Stimulated activated CD8-positive, alpha-beta memory T cell treated with anti-CD3 and anti-CD28 coated beads, Interleukin-7, amount 100 ng/mL, for 24 hours (primary cell): ENCODE results near the gene FRS2.

ENCODE experiments used
- DNase-seq: peaks from one replicate; pipeline ENCODE4 v3.0.0-alpha.2; 2020; ENCODE audit warnings: low read depth

Gene FRS2

DNA sequence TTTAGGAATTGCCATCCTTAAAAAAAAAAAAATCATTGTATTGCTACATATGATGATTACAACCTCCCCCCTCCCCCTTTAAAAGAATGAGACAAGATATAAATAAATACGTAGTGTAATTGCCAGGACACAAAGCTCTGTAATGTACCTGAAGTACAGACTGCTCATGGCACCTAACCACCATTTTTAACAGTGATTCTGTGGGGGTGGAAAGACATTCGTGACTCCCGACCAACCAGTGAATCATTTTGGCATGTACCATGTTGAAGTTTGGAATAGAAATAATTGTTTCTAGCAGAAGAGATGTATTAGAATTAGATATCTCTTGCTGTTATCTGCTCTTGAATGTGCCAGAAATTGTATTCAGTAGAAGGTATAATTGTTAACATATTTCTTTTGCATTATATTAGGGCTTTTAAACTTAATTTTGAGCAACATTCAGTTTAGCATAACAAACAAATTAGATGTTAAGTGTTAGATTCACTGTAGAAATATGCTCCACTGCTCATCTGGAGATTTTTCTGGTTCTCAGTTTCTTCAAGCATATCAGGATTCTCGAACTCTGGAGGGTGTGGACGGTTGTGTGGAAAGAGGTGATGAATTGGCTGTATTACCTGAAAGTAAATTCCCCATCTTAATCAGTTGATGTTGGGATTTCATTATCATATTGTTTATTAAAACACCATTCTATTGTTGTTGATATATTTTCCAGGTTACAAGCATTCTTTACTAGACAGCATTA is 31.1 kb downstream of the FRS2 start:
- DNase-seq = no peak

- DNase-seq = no peak
These were observed 32.3 kb downstream of the FRS2 start for GRCh38 chr12:69502345-69503081.

DNA sequence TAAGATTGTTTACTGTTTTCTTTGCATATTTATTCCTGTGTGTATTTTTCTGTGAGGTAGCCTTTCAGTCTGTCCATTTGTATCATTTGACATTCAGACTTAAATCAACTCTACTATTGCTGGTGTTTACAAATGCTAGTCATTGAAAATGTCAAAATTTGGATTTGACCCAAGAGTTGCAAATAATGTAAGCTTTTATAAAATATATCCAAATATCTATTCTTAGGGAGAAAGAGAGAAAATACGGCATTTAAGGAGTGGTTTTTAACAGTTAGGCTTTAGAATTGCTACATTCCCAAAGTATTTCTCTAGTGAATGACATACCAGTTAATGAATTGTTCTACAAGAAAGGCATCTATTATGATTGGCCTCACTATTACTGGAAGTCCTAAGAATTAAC is 37.9 kb downstream of the FRS2 start:
- DNase-seq = no peak

DNA sequence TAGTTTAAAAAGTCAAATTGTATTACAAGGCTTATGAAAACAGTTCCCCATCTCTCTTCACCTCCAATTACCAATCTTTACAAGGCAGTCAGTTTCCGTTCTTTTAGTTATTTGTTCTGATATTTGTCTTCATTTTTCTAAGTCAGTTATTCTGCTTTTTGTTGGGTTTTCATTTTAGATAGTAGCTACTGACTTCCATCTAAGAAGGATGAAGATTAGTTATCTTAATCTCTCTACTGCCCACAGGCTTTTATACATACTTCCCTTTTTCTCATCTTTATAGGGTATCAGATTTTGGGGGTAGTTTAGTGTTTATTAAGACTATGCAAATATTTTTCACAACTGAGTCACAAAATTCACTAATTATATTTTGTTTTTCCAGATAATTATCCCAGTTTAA is 38.4 kb downstream of the FRS2 start:
- DNase-seq = no peak

GRCh38 chr12:69509308-69509736 is 39.1 kb downstream of the FRS2 start:
- DNase-seq = no peak

DNA sequence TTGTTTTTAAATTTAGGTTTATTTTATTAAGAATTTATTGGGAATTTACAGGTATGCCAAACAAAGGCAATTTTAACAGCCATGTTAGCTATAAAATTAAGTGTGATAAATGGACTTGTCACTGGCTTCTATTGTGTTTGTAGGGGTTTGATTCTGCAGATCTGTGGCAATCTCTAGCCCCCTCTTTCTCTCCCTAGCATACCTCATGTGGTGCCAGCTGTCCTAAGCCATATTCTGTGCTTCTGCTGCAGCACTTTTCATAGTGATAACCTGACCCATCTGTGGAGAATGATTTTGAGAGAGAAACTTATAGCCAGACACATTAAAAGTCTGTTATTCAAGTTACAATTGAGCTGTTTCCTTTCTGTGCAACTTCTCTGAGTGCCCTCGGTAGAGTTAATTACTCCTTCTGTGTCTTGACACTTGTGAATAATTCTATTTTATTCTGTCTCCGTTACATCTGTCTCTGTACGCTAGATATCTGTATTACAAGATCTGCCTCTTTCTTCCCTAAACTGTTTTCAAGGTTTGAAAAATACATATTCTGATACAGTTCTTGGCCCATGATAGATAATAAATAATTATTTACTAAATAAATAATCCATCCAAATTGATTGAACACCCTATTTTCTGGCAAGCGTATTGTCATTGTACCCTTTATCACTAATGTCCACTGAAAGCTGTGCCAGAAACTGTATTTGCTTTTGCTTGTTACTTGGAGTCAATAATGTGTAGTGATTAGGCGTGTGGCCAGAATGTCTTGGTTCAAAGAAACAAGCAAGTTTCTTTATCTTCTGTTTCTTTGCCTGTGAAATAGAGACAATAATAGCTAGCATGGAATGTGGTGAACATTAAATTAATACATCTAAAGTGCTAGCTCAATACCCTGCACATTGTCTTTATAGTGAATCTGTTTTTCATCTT is 40.0 kb downstream of the FRS2 start:
- DNase-seq = no peak

DNA sequence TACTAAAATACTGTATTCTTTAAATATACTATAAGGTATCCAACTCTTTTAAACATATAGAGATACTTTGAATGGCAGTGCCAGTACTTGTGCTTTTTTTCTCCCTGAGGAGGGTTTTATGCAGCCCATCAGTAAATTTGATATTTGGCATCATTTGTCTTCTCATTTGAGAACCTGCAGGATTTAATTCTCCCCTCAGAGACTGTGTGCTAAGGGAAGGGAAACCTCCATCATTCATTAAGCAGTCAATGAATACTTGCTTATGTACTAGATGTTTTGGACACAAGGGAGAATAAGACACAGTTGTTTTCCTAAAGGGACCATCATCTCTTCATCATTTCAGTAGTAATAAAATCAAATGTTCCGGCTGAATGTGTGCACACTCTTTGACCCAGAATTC is 40.8 kb downstream of the FRS2 start:
- DNase-seq = no peak

- no peak for DNase-seq
These were observed 41.5 kb downstream of the FRS2 start for GRCh38 chr12:69511469-69512267.

- no peak for DNase-seq
These were observed 42.6 kb downstream of the FRS2 start for GRCh38 chr12:69512820-69513219.

DNA sequence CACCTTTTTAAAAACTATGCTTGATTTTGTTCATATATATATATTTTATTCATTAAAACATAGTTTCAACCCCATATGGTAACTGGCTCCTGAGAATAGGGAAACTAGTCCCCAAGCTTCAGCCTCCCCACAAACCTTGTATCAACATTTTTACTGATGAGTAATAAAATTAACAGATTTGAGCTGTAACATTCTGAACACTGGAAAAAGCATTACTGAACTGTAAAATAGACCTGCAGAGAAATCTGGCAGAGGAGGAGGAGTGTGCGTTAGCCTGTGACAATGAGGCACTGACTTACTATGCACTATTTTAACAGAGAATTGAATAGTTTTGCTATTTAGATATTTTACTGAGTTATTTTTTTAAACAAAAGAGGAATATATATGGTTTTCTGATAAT is 43.1 kb downstream of the FRS2 start:
- no peak for DNase-seq

GRCh38 chr12:69514111-69514510 is 43.9 kb downstream of the FRS2 start:
- DNase-seq = no peak

DNA sequence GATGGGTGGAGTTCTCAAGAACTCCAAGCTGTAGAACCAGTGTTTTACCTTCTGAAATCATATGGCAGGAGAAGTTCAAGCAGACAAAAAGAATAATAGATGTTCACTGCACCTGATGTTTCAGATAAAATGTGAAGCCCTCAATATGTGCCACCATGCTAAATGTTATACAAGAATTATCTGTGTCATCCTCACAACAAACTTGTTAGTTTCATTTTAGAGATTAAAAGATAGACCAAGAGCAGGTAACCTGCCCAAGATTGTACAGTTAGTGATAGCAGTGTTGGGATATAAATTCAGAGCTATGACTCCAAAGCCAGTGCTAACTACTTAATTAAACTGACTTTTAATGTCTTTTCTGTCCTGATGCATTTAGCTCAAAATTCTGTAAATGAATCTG is 44.7 kb downstream of the FRS2 start:
- no peak for DNase-seq

- DNase-seq = no peak
These were observed 45.3 kb downstream of the FRS2 start for GRCh38 chr12:69515394-69515930.

GRCh38 chr12:69516950-69517349 is 46.8 kb downstream of the FRS2 start:
- DNase-seq = no peak

DNA sequence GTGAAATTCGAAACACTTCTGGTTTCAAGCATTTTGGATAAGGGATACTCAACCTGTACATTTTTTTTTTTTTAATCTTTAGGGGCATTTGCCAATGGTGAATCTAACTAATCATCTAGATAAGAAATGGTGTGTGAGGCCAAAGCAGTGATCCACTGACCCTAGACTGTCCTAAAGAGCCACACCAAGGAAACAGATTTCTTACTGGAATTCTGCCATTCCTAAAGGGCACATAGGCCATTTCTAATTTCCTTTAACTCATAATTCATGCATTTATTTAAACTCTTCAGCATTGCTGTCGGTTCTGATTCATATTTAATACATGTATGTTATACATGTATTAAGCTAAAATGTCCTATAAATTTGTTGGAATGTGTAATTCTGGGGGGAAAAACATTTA is 47.2 kb downstream of the FRS2 start:
- DNase-seq = no peak

DNA sequence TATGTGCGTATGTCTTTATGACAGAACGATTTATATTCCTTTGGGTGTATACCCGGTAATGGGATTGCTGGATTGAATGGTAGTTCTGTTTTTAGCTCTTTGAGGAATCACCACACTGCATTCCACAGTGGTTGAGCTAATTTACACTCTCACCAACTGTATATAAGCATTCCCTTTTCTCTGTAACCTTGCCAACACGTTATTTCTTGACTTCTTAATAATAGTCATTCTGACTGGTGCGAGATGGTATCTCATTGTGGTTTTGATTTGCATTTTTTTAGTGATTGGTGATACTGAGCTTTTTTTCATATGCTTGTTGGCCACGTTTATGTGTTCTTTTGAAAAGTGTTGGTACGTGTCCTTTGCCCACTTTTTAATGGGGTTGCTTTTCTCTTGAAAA is 49.7 kb downstream of the FRS2 start:
- no peak for DNase-seq

GRCh38 chr12:69523433-69524330 is 53.5 kb downstream of the FRS2 start:
- no peak for DNase-seq

DNA sequence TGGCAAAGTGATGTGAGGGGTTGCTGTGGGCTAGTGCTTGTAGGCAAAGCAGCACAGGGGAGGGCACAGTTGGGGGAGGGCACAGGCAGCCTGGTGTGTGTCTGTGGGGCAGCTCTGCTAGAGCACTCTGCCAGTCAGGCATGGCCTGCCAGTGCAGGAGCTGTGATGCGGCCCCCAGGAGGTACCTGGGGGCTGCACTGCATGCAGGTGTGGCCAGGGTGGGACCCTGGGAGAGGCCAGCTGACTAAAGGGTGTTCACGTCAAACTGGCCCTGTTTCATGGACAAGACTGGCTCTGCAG is 54.1 kb downstream of the FRS2 start:
- no peak for DNase-seq

GRCh38 chr12:69524755-69525469 is 54.7 kb downstream of the FRS2 start:
- no peak for DNase-seq
